ENCODE results near the gene HOXC9.

The HOXC9 gene

GRCh38 chr12:54004063-54004840 is 4.3 kb downstream of the HOXC9 start:
- H3K27me3 ChIP-seq (ENCODE audit: control insufficient read depth, insufficient read depth, low read length), result peaks cover 95% of the 10 kb centered on the region
- no peaks in the 10 kb centered on the region for H3K36me3 ChIP-seq (ENCODE audit: control insufficient read depth, insufficient read depth, low read length)
- peak overlapping the region; percentile 8 for H3K4me3 ChIP-seq (ENCODE audit: low read depth, low read length)

GRCh38 chr12:54004841-54005530 is 5.0 kb downstream of the HOXC9 start:
- H3K4me3 ChIP-seq (ENCODE audit: low read depth, low read length), result peak overlapping the region; percentile 18
- no peaks in the 10 kb centered on the region for H3K36me3 ChIP-seq (ENCODE audit: control insufficient read depth, insufficient read depth, low read length)
- H3K27me3 ChIP-seq (ENCODE audit: control insufficient read depth, insufficient read depth, low read length), result peaks cover 95% of the 10 kb centered on the region
- no peaks in the 10 kb centered on the region for H3K9me3 ChIP-seq (ENCODE audit: control insufficient read depth, insufficient read depth, low read length)
- H3K9ac ChIP-seq (ENCODE audit: low read depth, low read length), result no peak overlapping the region
- no peaks in the 10 kb centered on the region for H3K4me1 ChIP-seq (ENCODE audit: control insufficient read depth, insufficient read depth, low read length)

More at GRCh38 chr12:54004063-54004840, 4.3 kb downstream of the HOXC9 start:
- Histone ChIP-seq H3K9ac (ENCODE audit: low read depth, low read length) (no peak overlapping the region), H3K9me3 (ENCODE audit: control insufficient read depth, insufficient read depth, low read length) (no peaks in the 10 kb centered on the region), H3K4me1 (ENCODE audit: control insufficient read depth, insufficient read depth, low read length) (no peaks in the 10 kb centered on the region)

GRCh38 chr12:54005531-54005852 is 5.5 kb downstream of the HOXC9 start:
- Histone ChIP-seq H3K4me3 (ENCODE audit: low read depth, low read length) (peak overlapping the region; percentile 18), H3K4me1 (ENCODE audit: control insufficient read depth, insufficient read depth, low read length) (no peaks in the 10 kb centered on the region), H3K36me3 (ENCODE audit: control insufficient read depth, insufficient read depth, low read length) (no peaks in the 10 kb centered on the region), H3K9me3 (ENCODE audit: control insufficient read depth, insufficient read depth, low read length) (no peaks in the 10 kb centered on the region), H3K9ac (ENCODE audit: low read depth, low read length) (no peak overlapping the region), H3K27me3 (ENCODE audit: control insufficient read depth, insufficient read depth, low read length) (peaks cover 95% of the 10 kb centered on the region)

- Histone ChIP-seq H3K9me3 (ENCODE audit: control insufficient read depth, insufficient read depth, low read length) (no peaks in the 10 kb centered on the region), H3K36me3 (ENCODE audit: control insufficient read depth, insufficient read depth, low read length) (no peaks in the 10 kb centered on the region), H3K9ac (ENCODE audit: low read depth, low read length) (no peak overlapping the region), H3K4me1 (ENCODE audit: control insufficient read depth, insufficient read depth, low read length) (no peaks in the 10 kb centered on the region), H3K4me3 (ENCODE audit: low read depth, low read length) (peak overlapping the region; percentile 32), H3K27me3 (ENCODE audit: control insufficient read depth, insufficient read depth, low read length) (peaks cover 95% of the 10 kb centered on the region)
Measured at GRCh38 chr12:54005853-54006558, 6.0 kb downstream of the HOXC9 start.

- peaks cover 95% of the 10 kb centered on the region for H3K27me3 ChIP-seq (ENCODE audit: control insufficient read depth, insufficient read depth, low read length)
- H3K4me3 ChIP-seq (ENCODE audit: low read depth, low read length), result peak overlapping the region; percentile 32
- no peaks in the 10 kb centered on the region for H3K4me1 ChIP-seq (ENCODE audit: control insufficient read depth, insufficient read depth, low read length)
- no peak overlapping the region for H3K9ac ChIP-seq (ENCODE audit: low read depth, low read length)
- no peaks in the 10 kb centered on the region for H3K36me3 ChIP-seq (ENCODE audit: control insufficient read depth, insufficient read depth, low read length)
- H3K9me3 ChIP-seq (ENCODE audit: control insufficient read depth, insufficient read depth, low read length), result no peaks in the 10 kb centered on the region
Measured at GRCh38 chr12:54006559-54007220, 6.7 kb downstream of the HOXC9 start.

- H3K27me3 ChIP-seq (ENCODE audit: control insufficient read depth, insufficient read depth, low read length), result peaks cover 95% of the 10 kb centered on the region
- no peaks in the 10 kb centered on the region for H3K36me3 ChIP-seq (ENCODE audit: control insufficient read depth, insufficient read depth, low read length)
- H3K9me3 ChIP-seq (ENCODE audit: control insufficient read depth, insufficient read depth, low read length), result no peaks in the 10 kb centered on the region
Measured at GRCh38 chr12:54007538-54008259, 7.7 kb downstream of the HOXC9 start.

GRCh38 chr12:54008260-54008552 is 8.2 kb downstream of the HOXC9 start:
- Histone ChIP-seq H3K27me3 (ENCODE audit: control insufficient read depth, insufficient read depth, low read length) (peaks cover 95% of the 10 kb centered on the region), H3K9me3 (ENCODE audit: control insufficient read depth, insufficient read depth, low read length) (no peaks in the 10 kb centered on the region), H3K36me3 (ENCODE audit: control insufficient read depth, insufficient read depth, low read length) (no peaks in the 10 kb centered on the region), H3K4me3 (ENCODE audit: low read depth, low read length) (no peak overlapping the region), H3K9ac (ENCODE audit: low read depth, low read length) (no peak overlapping the region), H3K4me1 (ENCODE audit: control insufficient read depth, insufficient read depth, low read length) (no peaks in the 10 kb centered on the region)

More at GRCh38 chr12:54007538-54008259, 7.7 kb downstream of the HOXC9 start:
- Histone ChIP-seq H3K4me1 (ENCODE audit: control insufficient read depth, insufficient read depth, low read length) (no peaks in the 10 kb centered on the region), H3K4me3 (ENCODE audit: low read depth, low read length) (peak overlapping the region; percentile 32), H3K9ac (ENCODE audit: low read depth, low read length) (no peak overlapping the region)

GRCh38 chr12:54009171-54010052 is 9.5 kb downstream of the HOXC9 start:
- Histone ChIP-seq H3K27me3 (ENCODE audit: control insufficient read depth, insufficient read depth, low read length) (peaks cover 95% of the 10 kb centered on the region), H3K4me3 (ENCODE audit: low read depth, low read length) (peak overlapping the region; percentile 32), H3K9ac (ENCODE audit: low read depth, low read length) (no peak overlapping the region), H3K36me3 (ENCODE audit: control insufficient read depth, insufficient read depth, low read length) (no peaks in the 10 kb centered on the region), H3K4me1 (ENCODE audit: control insufficient read depth, insufficient read depth, low read length) (no peaks in the 10 kb centered on the region), H3K9me3 (ENCODE audit: control insufficient read depth, insufficient read depth, low read length) (no peaks in the 10 kb centered on the region)

GRCh38 chr12:54010053-54010971 is 10.4 kb downstream of the HOXC9 start:
- no peaks in the 10 kb centered on the region for H3K9me3 ChIP-seq (ENCODE audit: control insufficient read depth, insufficient read depth, low read length)
- no peak overlapping the region for H3K4me3 ChIP-seq (ENCODE audit: low read depth, low read length)
- H3K36me3 ChIP-seq (ENCODE audit: control insufficient read depth, insufficient read depth, low read length), result no peaks in the 10 kb centered on the region
- no peak overlapping the region for H3K9ac ChIP-seq (ENCODE audit: low read depth, low read length)
- no peaks in the 10 kb centered on the region for H3K4me1 ChIP-seq (ENCODE audit: control insufficient read depth, insufficient read depth, low read length)
- peaks cover 95% of the 10 kb centered on the region for H3K27me3 ChIP-seq (ENCODE audit: control insufficient read depth, insufficient read depth, low read length)
